GM21526 (cell line): ENCODE results near the gene NDRG3.
"Not testable (repeated sequence)": the region's sequence is repeated elsewhere in the genome, so short reads cannot be mapped to it uniquely, and the experiment has no call there.

Experiments
- ATAC-seq: cut with Tn5 transposase; IDR thresholded peaks from one replicate; pipeline ENCODE4 v1.9.1; 2021; ENCODE audit warnings: moderate library complexity; ENCODE audit not compliant: unreplicated experiment, low FRiP score

NDRG3 gene

DNA sequence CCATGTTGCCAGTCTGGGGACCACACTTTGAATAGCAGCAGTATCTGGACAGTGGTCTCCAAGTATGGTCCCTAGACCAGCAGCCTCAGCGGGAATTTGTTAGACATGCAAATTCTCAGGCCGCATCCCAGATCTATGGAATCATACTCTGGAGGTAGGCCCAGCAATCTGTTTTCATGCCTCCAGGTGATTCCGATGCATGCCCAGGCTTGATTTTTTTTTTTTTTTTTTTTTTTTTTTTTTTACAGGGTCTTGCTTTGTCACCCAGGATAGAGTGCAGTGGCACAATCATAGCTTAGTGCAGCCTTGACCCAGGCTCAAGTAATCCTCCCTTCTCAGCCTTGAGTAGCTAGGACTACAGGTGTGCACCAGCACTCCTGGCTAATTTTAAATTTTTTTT, 99.2 kb downstream of the NDRG3 start:
- no peak for ATAC-seq

DNA sequence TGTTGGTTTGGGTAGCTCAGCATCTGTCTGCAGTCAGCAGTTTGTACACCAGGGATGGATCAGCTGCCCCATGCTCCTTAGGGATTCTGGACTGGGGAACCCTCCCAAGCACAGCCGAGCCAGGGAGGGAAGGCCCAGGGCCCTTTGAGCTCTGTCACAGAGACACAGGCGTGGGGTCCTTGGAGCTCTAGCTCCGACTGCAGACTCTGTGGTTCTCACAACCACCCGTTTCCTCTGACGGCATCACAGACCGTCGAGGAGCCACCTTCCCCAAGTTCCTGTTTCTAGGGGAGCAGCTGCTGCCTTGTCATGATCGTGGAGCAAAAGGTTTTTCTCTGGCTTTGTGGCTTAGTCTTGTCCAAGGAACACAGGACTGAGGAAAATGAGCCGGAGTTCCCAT, 99.9 kb downstream of the NDRG3 start, which contains the start of gene SLA2:
Gene SLA2, minus strand, starts transcription at position 199 of the 400 bp plus-strand sequence. CDS start 4,861 bp downstream, outside the sequence.
- ATAC-seq = no peak

DNA sequence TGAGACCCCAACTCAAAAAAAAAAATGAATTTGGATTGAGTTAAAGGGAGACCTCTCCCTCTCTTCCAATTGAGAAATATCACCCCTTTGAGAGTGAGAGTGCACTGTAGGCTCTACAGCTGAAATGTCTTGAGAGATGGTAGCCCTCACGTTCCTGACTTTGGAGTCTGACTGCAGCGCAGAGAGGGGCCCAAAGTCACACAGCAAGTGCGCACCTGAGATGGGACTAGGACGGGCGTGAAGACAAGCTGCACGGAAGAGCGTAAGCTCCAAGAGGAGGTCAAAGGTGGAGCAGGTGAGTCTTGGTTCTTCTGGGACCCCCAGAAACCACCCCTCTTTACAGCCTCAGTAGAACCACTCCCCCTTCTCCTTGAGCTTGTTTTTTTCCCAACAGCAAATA, 100.5 kb downstream of the NDRG3 start:
- ATAC-seq = no peak

DNA sequence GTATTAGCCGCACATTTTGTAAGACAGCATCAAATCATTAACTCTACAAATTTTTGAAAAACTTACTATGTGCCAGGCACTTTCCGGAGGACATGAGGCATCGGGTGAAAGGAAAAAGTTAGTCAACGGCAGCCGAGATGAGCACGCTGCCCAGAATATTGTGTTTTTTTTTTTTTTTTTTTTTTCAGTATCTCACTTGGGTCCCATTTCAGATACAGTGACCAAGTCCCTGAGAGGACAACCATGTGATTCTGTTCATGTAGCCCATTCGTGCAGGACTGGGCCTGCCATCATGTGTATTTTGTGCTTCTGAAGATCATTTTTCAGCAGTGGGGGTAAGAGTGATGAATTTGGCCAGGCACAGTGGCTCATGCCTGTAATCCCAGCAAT, 101.2 kb downstream of the NDRG3 start:
- no peak for ATAC-seq

DNA sequence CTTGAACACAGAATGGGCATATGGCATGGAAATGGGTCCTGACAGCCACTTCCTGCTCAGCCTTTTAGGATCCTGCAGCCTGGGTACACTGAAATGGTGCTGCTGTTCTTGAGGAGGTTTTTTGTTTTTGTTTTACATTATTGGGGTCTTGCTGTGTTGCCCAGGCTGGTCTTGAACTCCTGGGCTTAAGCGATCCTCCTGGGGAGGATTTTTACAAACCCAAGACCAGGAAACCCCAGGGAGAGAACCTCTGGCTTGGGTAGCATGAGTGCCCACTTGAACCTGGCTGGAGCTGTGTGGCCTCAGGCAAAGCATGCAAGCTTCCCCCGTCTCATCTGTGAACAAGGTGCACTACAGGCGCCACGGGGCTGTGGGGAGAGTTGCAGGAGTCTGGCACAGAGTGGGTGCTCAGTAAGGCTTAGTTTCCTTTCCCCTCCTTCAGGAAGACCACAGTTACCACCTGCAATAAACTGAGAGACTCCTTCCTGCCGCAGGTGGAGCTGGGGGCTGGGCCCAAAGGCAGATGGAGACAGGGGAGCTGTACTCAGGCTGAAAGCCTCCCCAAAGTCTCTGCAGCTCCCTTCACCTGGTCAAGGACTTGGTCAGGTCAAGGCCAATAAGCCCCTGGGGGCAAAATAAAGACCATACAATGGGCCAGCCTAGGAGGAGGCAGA, 101.7 kb downstream of the NDRG3 start:
- no peak for ATAC-seq

DNA sequence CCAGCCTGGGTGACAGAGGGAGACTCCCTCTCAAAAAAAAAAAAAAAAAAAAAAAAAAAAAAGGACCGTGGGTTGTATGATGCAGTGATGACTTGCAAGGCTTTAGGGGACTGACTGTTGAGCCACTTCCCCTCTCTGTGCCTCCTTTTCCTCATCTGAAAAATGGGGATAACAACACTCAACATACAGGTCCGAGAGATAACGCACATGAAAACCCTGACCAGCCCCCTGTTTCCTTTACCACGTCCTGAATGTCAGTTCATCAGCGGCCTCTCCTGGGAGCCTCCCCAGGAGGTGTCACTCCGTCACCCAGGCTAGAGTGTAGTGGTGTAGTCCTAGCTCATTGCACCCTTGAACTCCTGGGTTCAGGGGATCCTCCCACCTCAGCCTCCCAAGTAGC, 103.8 kb downstream of the NDRG3 start:
- no peak for ATAC-seq

DNA sequence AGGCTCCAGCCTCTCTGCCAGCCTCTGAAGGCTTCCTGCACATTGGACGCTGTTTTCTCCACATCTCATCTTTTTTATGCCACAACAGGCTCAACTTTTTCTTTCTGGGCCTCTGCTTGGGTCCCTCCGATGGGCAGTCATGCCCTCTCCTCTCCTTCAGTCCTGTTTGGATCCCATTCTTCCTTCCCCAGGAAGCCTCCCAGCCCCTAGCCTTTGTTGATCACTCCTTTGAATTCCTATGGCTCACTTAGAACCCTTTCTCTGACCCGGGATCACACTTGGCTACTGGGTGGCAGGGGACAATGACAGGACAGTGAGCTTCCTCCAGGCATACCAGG, 104.4 kb downstream of the NDRG3 start:
- no peak for ATAC-seq

DNA sequence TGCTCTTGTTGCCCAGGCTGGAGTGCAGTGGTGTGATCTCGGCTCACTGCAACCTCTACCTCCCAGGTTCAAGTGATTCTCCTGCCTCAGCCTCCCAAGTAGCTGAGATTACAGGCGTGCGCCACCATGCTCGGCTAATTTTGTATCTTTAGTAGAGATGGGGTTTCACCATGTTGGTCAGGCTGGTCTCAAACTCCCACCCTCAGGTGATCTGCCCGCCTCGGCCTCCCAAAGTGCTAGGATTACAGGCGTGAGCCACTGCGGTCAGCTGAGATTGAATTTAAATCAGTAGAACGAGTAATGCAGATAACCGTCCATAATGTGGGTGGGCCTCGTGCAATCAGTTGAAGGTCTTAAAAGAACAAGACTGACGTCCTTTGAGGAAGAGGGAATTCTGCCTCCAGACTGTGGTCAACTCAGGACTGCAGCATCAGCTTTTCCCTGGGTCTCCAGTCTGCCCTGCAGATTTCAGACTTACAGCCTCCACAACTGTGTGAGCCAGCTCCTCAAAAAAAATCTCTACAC, 107.0 kb downstream of the NDRG3 start:
- not testable (repeated sequence) for ATAC-seq

DNA sequence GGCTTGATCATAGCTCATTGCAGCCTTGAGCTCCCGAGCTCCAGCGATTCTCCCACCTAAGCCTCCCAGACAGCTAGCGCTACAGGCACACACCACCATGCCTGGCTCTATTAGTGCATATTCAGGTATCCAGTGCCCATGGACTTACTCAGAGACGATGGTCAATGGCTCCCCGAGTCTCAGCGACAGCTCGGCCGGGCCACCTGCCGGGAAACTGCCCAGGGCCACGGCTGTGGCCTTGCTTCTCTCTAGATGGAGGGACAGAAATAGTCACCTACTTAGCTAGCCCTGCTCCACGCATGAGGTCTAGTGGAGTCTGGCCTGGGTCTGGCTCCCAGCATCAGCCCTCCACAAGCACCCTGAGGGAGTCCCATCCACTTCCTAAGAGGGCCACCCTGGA, 111.5 kb downstream of the NDRG3 start:
- no peak for ATAC-seq

DNA sequence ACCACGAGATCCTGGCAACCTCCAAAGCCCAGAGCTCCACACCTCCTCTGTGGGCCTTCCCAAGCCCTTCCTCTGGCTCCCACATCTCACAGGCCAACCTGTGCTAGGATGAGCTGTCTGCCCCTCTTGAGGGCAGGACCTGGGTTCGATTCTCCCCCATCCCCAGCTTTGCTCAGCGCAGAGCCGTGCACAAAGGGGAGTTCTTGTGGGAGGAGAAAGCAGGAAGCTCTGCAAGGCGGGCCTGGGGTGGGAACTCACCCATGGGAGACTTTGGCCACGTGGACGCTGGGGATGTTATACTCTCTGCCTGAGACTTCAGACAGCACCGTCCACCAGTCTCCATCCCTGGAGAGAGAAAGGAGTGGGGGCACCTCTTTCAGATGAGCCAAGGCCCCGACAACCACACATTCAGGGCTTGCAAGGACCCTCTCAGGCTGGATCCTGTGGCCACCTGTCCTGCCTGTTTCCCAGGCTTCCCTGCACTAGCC, 112.6 kb downstream of the NDRG3 start:
- no peak for ATAC-seq

DNA sequence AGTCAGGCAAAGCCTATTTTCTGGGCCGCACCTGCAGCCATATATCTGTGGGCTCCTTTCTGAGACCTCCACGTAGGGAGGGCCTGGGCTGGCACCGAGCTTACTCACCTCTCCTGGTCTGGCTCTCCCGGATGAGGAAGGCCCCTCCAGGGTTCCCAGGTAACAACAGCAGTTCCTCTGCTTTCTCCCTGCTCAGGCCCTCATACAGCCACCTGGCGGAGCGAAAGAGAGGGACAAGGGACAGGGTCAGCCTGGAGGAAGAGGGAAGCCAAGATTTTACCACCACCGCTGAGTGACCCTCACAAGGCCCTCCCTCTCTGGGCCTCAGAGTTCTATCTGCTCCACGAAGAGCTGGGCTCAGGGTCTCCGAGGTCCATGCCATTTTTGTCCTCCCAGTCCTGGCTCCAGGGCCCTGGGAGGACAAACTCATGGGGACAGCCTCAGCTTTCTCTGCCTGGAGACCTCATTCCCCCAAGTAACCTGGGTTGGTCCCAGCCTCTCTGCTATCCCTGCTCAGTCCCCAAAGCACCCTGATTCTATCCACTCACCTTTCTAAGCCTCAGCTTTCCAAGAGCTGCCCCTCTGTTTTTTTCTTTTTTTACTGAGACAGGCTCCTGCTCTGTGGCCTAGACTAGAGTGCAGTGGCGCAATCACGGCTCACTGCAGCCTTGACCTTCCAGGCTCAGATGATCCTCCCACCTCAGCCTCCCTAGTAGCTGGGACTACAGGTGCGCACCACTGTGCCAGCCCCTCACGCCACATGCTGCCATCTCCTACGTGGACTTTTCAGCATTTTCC, 113.2 kb downstream of the NDRG3 start:
- no peak for ATAC-seq

DNA sequence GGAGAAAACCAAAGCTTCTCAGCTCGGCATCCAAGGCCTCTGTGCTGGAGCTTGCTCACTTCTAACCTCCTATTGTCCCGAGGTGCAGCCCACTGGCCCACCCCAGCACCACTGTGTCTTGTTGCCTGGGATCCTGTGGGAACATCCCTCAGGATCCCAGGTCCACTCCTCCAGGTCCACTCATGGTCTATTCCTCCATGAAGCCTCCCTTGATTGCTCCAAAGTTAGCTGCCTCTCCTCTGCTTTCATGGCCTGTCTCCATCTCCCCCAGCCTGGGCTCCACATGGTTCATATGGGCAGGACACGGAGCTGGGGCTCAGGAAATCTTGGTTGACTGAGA, 113.8 kb downstream of the NDRG3 start:
- ATAC-seq = no peak

DNA sequence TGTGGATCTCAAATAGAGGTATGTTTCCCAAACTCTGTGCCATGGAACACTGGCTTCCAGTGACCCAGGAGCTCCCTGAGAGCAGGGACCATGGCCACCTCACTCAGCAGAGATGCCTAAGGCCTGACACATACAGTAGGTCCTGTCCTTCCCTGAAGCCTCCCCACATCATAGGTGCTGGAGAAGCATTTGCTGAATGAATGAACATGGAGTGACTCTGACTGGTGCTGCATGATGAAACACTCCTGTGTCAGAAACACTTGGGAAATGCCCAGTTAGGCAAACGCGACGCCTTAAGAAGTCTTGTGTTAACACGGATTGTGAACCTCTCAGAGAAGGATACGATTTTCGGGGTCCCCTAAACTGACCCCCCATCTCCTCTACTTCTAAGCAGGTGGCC, 114.2 kb downstream of the NDRG3 start:
- no peak for ATAC-seq

DNA sequence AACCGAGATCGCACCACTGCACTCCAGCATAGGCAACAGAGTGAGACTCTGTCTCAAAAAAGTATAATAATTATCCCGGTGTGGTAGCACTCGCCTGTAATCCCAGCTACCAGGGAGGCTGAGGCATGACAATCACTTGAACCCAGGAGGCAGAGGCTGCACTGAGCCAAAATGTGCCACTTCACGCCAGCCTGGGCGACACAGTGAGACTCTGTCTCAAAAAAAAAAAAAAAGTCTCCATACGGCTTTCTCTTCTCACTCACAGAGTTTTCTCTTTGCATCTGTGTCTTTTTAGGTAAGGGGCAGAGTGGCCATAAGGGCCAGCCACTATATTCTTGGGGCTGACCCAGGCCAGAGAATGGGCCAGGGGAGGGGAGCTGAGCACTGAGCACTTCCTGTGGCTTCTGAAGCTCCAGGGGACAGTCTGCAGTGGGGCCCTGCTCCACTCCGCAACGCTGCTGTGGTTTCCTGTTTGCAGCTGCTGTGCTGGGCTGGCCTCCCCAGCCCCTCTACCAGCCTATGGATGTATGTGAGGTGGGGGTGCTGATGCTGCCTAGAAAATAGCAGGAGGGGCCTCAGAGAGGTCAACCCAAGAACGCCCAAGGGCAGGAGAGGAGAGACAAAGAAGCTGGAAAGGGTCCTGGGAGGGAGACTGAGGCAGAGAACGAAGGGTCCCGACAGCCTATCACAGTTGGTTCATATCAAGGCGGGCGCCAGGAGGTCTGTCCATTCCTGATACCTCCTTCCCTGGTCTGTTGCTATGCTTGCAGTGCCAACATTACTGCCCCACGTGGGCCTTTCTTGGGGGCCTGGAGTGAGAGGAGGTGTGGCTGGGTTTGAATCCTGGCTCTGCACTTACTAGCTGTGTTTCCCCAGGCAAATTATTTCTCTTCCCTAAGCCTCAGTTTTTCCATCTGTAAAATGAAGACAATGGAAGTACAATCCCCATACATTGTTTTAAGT, 115.9 kb downstream of the NDRG3 start:
- ATAC-seq = no peak

DNA sequence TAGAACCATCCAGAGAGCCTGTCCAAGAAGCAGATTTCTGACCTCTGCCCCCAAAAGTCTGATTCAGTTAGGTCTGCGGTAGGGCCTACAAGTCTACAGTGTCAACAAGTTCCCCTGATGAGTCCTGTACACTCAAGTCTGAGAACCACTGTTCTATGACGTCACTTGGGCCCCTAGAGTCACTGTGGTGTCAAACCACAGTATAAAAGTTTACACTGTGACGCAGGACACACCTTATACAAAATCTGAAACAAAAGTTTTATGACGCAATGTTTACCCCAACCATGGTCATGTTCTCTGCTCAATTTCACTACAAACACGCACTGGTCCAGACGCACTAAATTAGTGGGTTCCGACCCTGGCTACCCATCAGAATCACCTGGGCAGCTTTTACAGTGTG, 117.8 kb downstream of the NDRG3 start:
- no peak for ATAC-seq

DNA sequence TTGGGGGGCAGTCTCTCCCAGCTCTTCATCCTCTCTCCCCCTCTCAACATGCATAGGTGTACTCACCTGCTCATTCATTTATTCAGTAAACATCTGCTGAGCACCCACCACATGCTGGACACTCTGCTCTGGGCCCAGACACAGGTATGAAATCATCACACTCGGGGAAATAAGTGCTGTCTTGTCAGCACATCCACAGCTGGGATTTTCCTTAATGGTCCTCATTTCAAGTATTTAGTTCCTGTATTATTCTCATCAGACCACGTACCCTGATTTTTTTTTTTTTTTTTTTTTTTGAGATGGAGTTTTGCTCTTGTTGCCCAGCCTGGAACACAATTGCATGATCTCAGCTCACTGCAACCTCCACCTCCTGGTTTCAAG, 121.0 kb downstream of the NDRG3 start:
- ATAC-seq = no peak

DNA sequence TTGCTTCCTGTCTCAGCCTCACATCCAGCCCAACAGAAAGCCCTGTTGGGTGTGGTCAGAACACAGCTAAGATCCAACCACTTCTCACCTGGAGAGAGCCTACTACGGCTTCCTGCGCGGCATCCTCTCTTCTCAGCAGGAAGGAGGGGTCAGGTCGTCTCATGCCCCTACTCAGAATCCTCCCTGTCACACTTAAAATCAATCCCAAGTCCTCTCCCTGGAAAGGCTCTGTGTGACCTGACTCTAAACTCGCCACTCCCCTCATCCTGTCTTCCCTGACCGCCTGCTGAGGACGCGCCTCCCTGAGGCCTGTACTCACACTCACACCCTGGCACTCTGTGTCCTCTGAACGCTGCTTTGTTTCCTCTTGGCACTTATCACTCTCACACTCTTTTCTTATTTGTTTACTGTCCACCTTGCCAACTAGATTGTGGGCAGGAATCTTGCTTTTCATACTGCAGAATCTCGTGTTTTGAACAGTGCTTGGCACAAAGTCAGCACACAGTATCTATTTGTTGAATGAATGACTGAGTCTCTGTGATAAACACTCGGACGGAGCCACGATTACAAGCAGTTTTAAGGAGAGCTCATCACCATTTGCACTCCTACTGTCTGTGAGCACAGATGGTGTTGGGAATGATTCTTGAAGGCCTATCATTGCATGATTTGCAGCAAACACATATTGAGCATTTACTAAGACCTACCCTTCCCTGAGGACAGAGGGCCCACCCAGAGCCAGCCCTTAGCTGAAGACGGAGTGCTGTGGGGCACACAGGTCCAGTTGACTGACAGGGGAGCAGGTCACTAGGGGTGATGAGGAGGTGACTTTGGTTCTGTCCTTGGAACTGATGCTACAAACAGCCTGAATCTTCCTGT, 121.6 kb downstream of the NDRG3 start:
- no peak for ATAC-seq

DNA sequence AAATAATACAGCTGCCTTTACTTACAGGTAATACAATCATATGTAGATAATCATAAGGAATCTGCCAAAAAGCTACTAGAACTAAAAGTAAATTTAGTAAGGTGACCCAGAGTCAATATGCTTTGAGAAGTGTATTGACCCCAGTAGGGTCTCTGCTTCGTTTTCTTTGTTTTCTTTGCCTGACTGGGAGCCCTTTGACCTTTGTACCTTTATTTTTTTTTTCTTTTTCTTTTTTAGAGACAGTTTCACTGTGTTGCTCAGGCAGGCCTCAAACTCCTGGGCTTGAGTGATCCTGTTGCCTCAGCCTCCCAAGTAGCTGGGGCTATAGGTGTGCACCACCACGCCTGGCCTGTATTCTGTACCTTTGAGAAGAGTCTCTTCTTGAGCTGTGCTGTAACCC, 122.4 kb downstream of the NDRG3 start:
- ATAC-seq = no peak

DNA sequence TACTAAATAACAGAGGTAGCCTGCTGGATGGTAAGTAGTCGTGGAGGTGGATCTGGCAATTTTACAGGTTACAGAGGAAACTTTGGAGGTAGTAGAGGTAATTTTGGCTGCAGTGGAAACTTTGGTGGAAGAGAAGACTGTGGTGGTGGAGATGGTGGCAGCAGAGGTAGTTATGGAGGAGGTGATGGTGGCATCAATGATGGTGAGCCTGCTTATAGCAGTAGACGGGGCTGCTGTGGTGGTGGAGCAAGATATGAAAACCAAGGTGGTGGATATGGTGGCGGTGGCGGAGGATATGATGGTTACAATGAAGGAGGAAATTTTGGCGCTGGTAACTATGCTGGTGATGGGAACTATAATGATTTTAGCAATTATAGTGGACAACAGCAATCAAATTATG, 125.0 kb downstream of the NDRG3 start:
- ATAC-seq = no peak
